Measurements from ENCODE around the gene TMEM163.
A peak's percentile ranks its signal among the peaks of the same experiment; 100 is the strongest.

The TMEM163 gene

DNA sequence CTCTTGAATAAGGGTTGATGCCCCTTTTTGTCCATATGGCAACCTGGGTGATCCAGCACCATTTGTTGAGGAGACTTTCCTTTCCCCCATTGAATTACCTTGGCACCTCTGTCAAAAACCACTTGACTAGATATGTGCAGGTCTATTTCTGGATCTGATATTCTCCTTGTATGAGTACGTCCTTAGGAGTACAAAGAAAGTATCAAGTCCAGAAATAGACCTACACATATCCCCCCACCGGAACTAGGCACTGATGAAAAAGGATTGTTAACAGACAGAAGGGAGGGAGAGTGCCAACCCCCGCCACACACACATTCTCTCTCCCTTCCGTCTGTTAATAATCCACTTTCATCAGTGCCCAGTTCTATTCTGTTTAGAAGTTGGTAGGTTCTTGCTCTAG, 225.0 kb downstream of the TMEM163 start:
- H3K4me3 ChIP-seq (ENCODE audit: low read depth, low read length), result no peak overlapping the region

GRCh38 chr2:134491771-134492441, 226.9 kb downstream of the TMEM163 start:
- DNase-seq (ENCODE audit: low read depth), result peak; percentile 78

More for the DNA sequence above, 225.0 kb downstream of the TMEM163 start:
- TF ChIP-seq CTCF (IDR thresholded peaks at IDR 0.05; ENCODE audit: control insufficient read depth, extremely low read depth, insufficient read depth), result no peak
- DNase-seq (ENCODE audit: low read depth), result no peak

DNA sequence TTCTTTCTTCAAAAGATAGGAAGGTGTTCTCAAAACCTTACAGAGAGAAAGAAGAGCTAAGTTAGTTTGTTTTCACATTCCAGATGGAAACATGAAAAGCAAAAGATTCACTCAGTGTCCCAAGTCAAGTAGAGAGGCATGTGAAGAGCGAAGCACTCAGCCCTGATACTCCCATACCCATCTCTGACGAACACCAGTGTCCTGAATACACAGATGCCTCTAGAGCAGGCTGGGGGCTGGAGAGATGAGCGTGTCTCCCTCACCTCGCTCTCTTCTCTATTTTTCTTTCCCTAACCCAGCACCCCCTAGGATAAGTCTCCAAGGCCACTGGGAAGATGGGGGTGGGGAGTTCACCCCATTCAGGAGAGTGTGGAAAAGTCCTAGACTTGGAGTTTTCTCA, 227.8 kb downstream of the TMEM163 start:
- DNase-seq (ENCODE audit: low read depth), result no peak
- TF ChIP-seq CTCF (IDR thresholded peaks at IDR 0.05; ENCODE audit: control insufficient read depth, extremely low read depth, insufficient read depth), result no peak
- no peak overlapping the region for H3K4me3 ChIP-seq (ENCODE audit: low read depth, low read length)

More at GRCh38 chr2:134491771-134492441, 226.9 kb downstream of the TMEM163 start:
- TF ChIP-seq CTCF (IDR thresholded peaks at IDR 0.05; ENCODE audit: control insufficient read depth, extremely low read depth, insufficient read depth), result peak; percentile 69
- H3K4me3 ChIP-seq (ENCODE audit: low read depth, low read length), result no peak overlapping the region

DNA sequence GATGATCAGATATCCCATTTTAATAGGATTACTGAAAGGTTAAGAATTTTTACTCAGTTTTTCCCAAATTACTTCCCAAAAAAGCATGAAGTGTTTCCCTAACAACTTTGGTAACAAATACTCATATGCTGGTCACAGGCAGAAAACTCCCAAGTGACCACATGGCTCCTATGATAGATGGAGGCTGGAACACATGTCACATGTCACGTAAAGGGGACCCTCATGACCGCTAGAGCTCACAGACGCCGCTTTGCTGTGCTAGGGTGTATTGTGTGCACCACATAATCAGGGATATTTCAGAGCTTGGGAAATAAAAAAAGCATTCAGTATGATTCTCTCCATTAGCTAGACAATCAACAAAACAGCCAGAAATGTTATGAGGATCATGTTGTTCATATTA, 228.2 kb downstream of the TMEM163 start:
- TF ChIP-seq CTCF (IDR thresholded peaks at IDR 0.05; ENCODE audit: control insufficient read depth, extremely low read depth, insufficient read depth), result no peak
- no peak for DNase-seq (ENCODE audit: low read depth)
- no peak overlapping the region for H3K4me3 ChIP-seq (ENCODE audit: low read depth, low read length)

GRCh38 chr2:134489732-134490384, 228.9 kb downstream of the TMEM163 start:
- H3K4me3 ChIP-seq (ENCODE audit: low read depth, low read length), result no peak overlapping the region
- DNase-seq (ENCODE audit: low read depth), result no peak
- no peak for TF ChIP-seq CTCF (IDR thresholded peaks at IDR 0.05; ENCODE audit: control insufficient read depth, extremely low read depth, insufficient read depth)

GRCh38 chr2:134482766-134483340, 235.9 kb downstream of the TMEM163 start:
- H3K4me3 ChIP-seq (ENCODE audit: low read depth, low read length), result no peak overlapping the region
- TF ChIP-seq CTCF (IDR thresholded peaks at IDR 0.05; ENCODE audit: control insufficient read depth, extremely low read depth, insufficient read depth), result no peak
- DNase-seq (ENCODE audit: low read depth), result no peak

All from LNCaP clone FGC (cell line).